HepG2 (cell line): Measurements from ENCODE around the gene RABGAP1L. TPM values are rescaled to one million over a fixed set of nuclear protein-coding genes. Genes with fewer than 3 reads are reported as not detected.

Source experiments
- ASH2L ChIP-seq: fragments of 300-600, 200-600 bp; sonication (generic); IDR thresholded peaks from 2 replicates; pipeline ENCODE4 v1.7.0; 2017; ENCODE audit warnings: low read depth, mild to moderate bottlenecking, moderate library complexity, mixed read lengths, low read length; ENCODE audit not compliant: insufficient read length
- ATF4 ChIP-seq, 2 experiments: fragments of 450-650 bp in 1 of 2; sonication (generic) in 1 of 2; formaldehyde crosslinking; IDR thresholded peaks; 2 replicates each; pipeline versions ENCODE4 v1.5.0 to v1.8.0; 2020 to 2022; ENCODE audit warnings: mild to moderate bottlenecking in 1 of 2, missing genetic modification reagents in 1 of 2
- CEBPB ChIP-seq: IDR thresholded peaks from 2 replicates; pipeline ENCODE4 v1.6.1; 2011; ENCODE audit warnings: low read depth, low read length, improper control_type of control experiment, borderline replicate concordance
- GATAD2A ChIP-seq: IDR thresholded peaks from 2 replicates; pipeline ENCODE4 v1.6.1; 2016
- HNF4G ChIP-seq, 2 experiments: sonication (generic) in 1 of 2; formaldehyde crosslinking in 1 of 2; IDR thresholded peaks; 2 replicates each; pipeline versions ENCODE4 v1.4.0 to v1.6.1; 2011 to 2020; ENCODE audit warnings: borderline replicate concordance in 2 of 2, low read depth in 2 of 2, mild to moderate bottlenecking in 2 of 2, low read length in 1 of 2, missing genetic modification reagents in 1 of 2, moderate library complexity in 1 of 2
- HOMEZ ChIP-seq: IDR thresholded peaks from 2 replicates; pipeline ENCODE4 v1.6.1; 2016; ENCODE audit warnings: low read depth
- HOXA5 ChIP-seq: sonication (generic); formaldehyde crosslinking; IDR thresholded peaks from 2 replicates; pipeline ENCODE4 v1.4.0; 2020; ENCODE audit warnings: missing genetic modification reagents
- IRX3 ChIP-seq: sonication (generic); formaldehyde crosslinking; IDR thresholded peaks from 2 replicates; pipeline ENCODE4 v1.8.1; 2023; ENCODE audit warnings: mild to moderate bottlenecking, low read depth, missing genetic modification reagents, borderline replicate concordance
- KLF16 ChIP-seq, 2 experiments: sonication (generic) in 1 of 2; formaldehyde crosslinking in 1 of 2; IDR thresholded peaks; 2 replicates each; pipeline versions ENCODE4 v1.6.1 to v1.8.0; 2016 to 2023; ENCODE audit warnings: missing genetic modification reagents in 2 of 2, missing compliant biosample characterization in 1 of 2
- KMT2A ChIP-seq: sonication (generic); formaldehyde crosslinking; IDR thresholded peaks from 2 replicates; pipeline ENCODE4 v1.4.0; 2020; ENCODE audit warnings: missing genetic modification reagents
- LCORL ChIP-seq, 2 experiments: fragments of 450-650 bp in 1 of 2; sonication (generic) in 1 of 2; formaldehyde crosslinking in 1 of 2; IDR thresholded peaks; 2 replicates each; pipeline versions ENCODE4 v1.5.0 to v1.6.1; 2017 to 2020; ENCODE audit warnings: antibody characterized with exemption in 1 of 2, missing genetic modification reagents in 1 of 2
- NCOR1 ChIP-seq: fragments of 200-600 bp; sonication (generic); IDR thresholded peaks from 2 replicates; pipeline ENCODE4 v1.7.0; 2017; ENCODE audit warnings: antibody characterized with exemption, low read length, borderline replicate concordance
- NR2C2 ChIP-seq: sonication (generic); formaldehyde crosslinking; IDR thresholded peaks from 2 replicates; pipeline ENCODE4 v1.4.0; 2020; ENCODE audit warnings: missing genetic modification reagents, mild to moderate bottlenecking, moderate library complexity, borderline replicate concordance
- NR2F2 ChIP-seq: IDR thresholded peaks from 2 replicates; pipeline ENCODE4 v1.6.1; 2012; ENCODE audit warnings: low read depth, inconsistent platforms, borderline replicate concordance
- NR2F6 ChIP-seq, 2 experiments: IDR thresholded peaks; 2 replicates each; pipeline ENCODE4 v1.6.1; 2016; ENCODE audit warnings: antibody characterized with exemption in 1 of 2, mild to moderate bottlenecking in 1 of 2
- PPARG ChIP-seq: conservative IDR thresholded peaks from 2 replicates; pipeline ENCODE4 v1.6.1; 2016; ENCODE audit warnings: missing biosample characterization, missing genetic modification reagents
- REPIN1 ChIP-seq: sonication (generic); formaldehyde crosslinking; IDR thresholded peaks from 2 replicates; pipeline ENCODE4 v1.8.0; 2022; ENCODE audit warnings: missing genetic modification reagents, low read depth, mild to moderate bottlenecking, borderline replicate concordance
- REXO4 ChIP-seq: sonication (generic); formaldehyde crosslinking; IDR thresholded peaks from 2 replicates; pipeline ENCODE4 v1.8.0; 2022; ENCODE audit warnings: missing genetic modification reagents, mild to moderate bottlenecking, borderline replicate concordance
- SALL1 ChIP-seq: sonication (generic); formaldehyde crosslinking; IDR thresholded peaks from 2 replicates; pipeline ENCODE4 v1.8.0; 2022; ENCODE audit warnings: mild to moderate bottlenecking, missing genetic modification reagents
- SMC3 ChIP-seq: IDR thresholded peaks from 2 replicates; pipeline ENCODE4 v1.6.1; 2011; ENCODE audit warnings: low read length, improper control_type of control experiment
- TEAD3 ChIP-seq: optimal IDR thresholded peaks from 2 replicates; pipeline ENCODE3; 2016; ENCODE audit warnings: borderline replicate concordance
- ZMYM4 ChIP-seq: sonication (generic); formaldehyde crosslinking; IDR thresholded peaks from 2 replicates; pipeline ENCODE4 v1.8.1; 2023; ENCODE audit warnings: mild to moderate bottlenecking, missing genetic modification reagents
- ZNF232 ChIP-seq: sonication (generic); formaldehyde crosslinking; IDR thresholded peaks from 2 replicates; pipeline ENCODE4 v1.4.0; 2020; ENCODE audit warnings: missing genetic modification reagents, borderline replicate concordance
- ZNF770 ChIP-seq: sonication (generic); formaldehyde crosslinking; IDR thresholded peaks from 2 replicates; pipeline ENCODE4 v1.5.0; 2020; ENCODE audit warnings: mild to moderate bottlenecking, missing genetic modification reagents
- polyA plus RNA-seq, 8 experiments: library from polyadenylated mRNA; depleted of rRNA in 3 of 8; stranded (reverse) in 7 of 8; unstranded in 1 of 8; fragments of >200 nt; fragmentation: Illumina TruSeq in 4 of 8; extraction: Trizol in 4 of 8; gene quantifications; 2 replicates each; pipeline versions ENCODE4 v1.2.1 to v1.2.3, GENCODE V29; 2011 to 2016; ENCODE audit warnings: low read depth in 4 of 8, missing spikeins in 1 of 8, mixed read lengths in 1 of 8; ENCODE audit not compliant: insufficient read depth in 1 of 8
- total RNA-seq, 5 experiments: library from RNA; depleted of rRNA; stranded (reverse); fragments of >200 nt; fragmentation: Illumina TruSeq; extraction: Trizol; gene quantifications; 2 replicates each; pipeline ENCODE4 v1.2.3, GENCODE V29; 2016; ENCODE audit warnings: low read depth in 1 of 5

Gene RABGAP1L
- total and polyA plus RNA-seq, 2 of the 13 experiments (the other 11 are each of a cell fraction or from before 2014, with no cell fraction given) = 7.9 to 22.6 TPM

GRCh38 chr1:174174461-174175329 is 15.4 kb downstream of the RABGAP1L start (continued):
- no peak for TF ChIP-seq ZNF232 (CRISPR knock-in tag)
- peak; percentile 83 for TF ChIP-seq NR2F6 (IDR thresholded peaks at IDR 0.05)
- TF ChIP-seq NR2F6 (CRISPR knock-in tag; IDR thresholded peaks at IDR 0.05) = 0 out of 2 replicates have a peak, but pooled peaks have one; percentile 36
- peak; percentile 46 for TF ChIP-seq SALL1 (CRISPR knock-in tag)
- no peak for TF ChIP-seq KMT2A (CRISPR knock-in tag)
- peak; percentile 13; the same call in 1 of the 2 replicates for TF ChIP-seq ZNF770 (CRISPR knock-in tag)
- TF ChIP-seq ASH2L = peak; percentile 32
- TF ChIP-seq REXO4 (CRISPR knock-in tag) = no peak
- no peak for TF ChIP-seq LCORL (IDR thresholded peaks at IDR 0.05)
- TF ChIP-seq LCORL (CRISPR knock-in tag; IDR thresholded peaks at IDR 0.05) = 0 out of 2 replicates have a peak, but pooled peaks have one; percentile 13
- peak in 1 of 2 experiments; percentile 75; a peak in 2 of 4 replicates for TF ChIP-seq ATF4 (CRISPR knock-in tag; IDR thresholded peaks at IDR 0.05)
- peak; percentile 72 for TF ChIP-seq ZMYM4
- peak; percentile 38; the same call in 1 of the 2 replicates for TF ChIP-seq HOMEZ (CRISPR knock-in tag)
- no peak for TF ChIP-seq HOXA5 (CRISPR knock-in tag)
- TF ChIP-seq TEAD3 (CRISPR knock-in tag) = peak; percentile 14
- TF ChIP-seq NR2C2 (CRISPR knock-in tag) = peak; percentile 83
- peak; percentile 29; the same call in 1 of the 2 replicates for TF ChIP-seq CEBPB
- no peak for TF ChIP-seq IRX3 (CRISPR knock-in tag)
- TF ChIP-seq GATAD2A (CRISPR knock-in tag) = 0 out of 2 replicates have a peak, but pooled peaks have one; percentile 21
- 0 out of 2 replicates have a peak, but pooled peaks have one; percentile 4 for TF ChIP-seq SMC3
- no peak for TF ChIP-seq PPARG (CRISPR knock-in tag)
- peak; percentile 82 for TF ChIP-seq HNF4G (IDR thresholded peaks at IDR 0.05; ENCODE audit: borderline replicate concordance, low read depth, low read length)
- TF ChIP-seq HNF4G (CRISPR knock-in tag; IDR thresholded peaks at IDR 0.05; ENCODE audit: borderline replicate concordance, low read depth) = no peak
- 0 out of 4 replicates have a peak, but pooled peaks of 1 of the 2 experiments have one; percentile 20 for TF ChIP-seq KLF16 (CRISPR knock-in tag; IDR thresholded peaks at IDR 0.05)
- TF ChIP-seq NCOR1 = peak; percentile 48; the same call in 1 of the 2 replicates
- peak; percentile 62; the same call in 1 of the 2 replicates for TF ChIP-seq NR2F2
- TF ChIP-seq REPIN1 (CRISPR knock-in tag) = no peak
